ENCODE measurements around the gene DDX17. TPM values are rescaled to one million over a fixed set of nuclear protein-coding genes. Genes with fewer than 3 reads are reported as not detected.

Gene DDX17
- total and polyA plus RNA-seq, 2 of the 4 experiments (the other 2 are of a cell fraction): 240 to 371 TPM

GRCh38 chr22:38451404-38451803 is 54.7 kb downstream of the DDX17 start:
- no peaks in the 10 kb centered on the region for H3K9me1 ChIP-seq (ENCODE audit: insufficient read depth, low read length)
- no peak overlapping the region for H2AFZ ChIP-seq (replicated peaks; ENCODE audit: low read length, poor library complexity)
- dilution Hi-C loops (cut with HindIII; ENCODE audit: low sequenced_read_pairs, unreplicated experiment): no loop called here
- H2BK5ac ChIP-seq (ENCODE audit: low read depth, low read length, poor library complexity, severe bottlenecking): no peak overlapping the region
- BruUV-seq (replicated peaks): no TSS peak
- H3K36me3 ChIP-seq (ENCODE audit: control insufficient read depth, insufficient read depth, low read length): no peaks in the 10 kb centered on the region
- H3K27me3 ChIP-seq (ENCODE audit: control insufficient read depth, insufficient read depth, low read length): peaks cover 78% of the 10 kb centered on the region
- no peak overlapping the region for H4K5ac ChIP-seq (ENCODE audit: low read depth, low read length)
- WGBS, 2 experiments (ENCODE audit: extremely low coverage in 2 of 2, insufficient read length in 1 of 2): 100% methylated on average over 1 of the region's 2 CpGs; no CpG with 5 or more reads in 1 of the 2 experiments
- H4K20me1 ChIP-seq (ENCODE audit: insufficient read depth, low read length): no peaks in the 10 kb centered on the region
- H3K18ac ChIP-seq (ENCODE audit: low read depth, low read length): no peak overlapping the region
- no peak overlapping the region for H2AK5ac ChIP-seq (ENCODE audit: low read depth, low read length)
- no peak overlapping the region for H4K8ac ChIP-seq (ENCODE audit: low read depth in 2 of 2, low read length in 2 of 2)
- H2BK20ac ChIP-seq (ENCODE audit: low read depth, low read length): no peak overlapping the region
- no peak overlapping the region for H3K14ac ChIP-seq (replicated peaks; ENCODE audit: low read depth, low read length)
- H3K79me1 ChIP-seq (ENCODE audit: low read depth in 1 of 2, low read length in 2 of 2): no peaks in the 10 kb centered on the region
- H3K4me2 ChIP-seq (ENCODE audit: low read depth, low read length): no peak overlapping the region
- no peak overlapping the region for H4K91ac ChIP-seq (ENCODE audit: insufficient read depth, low read depth, low read length)
- intact Hi-C loops (cut with micrococcal nuclease): no loop called here
- no peak overlapping the region for H2BK15ac ChIP-seq (ENCODE audit: low read depth, low read length)
- no peaks in the 10 kb centered on the region; the same call in 1 of the 2 replicates for H3K9me3 ChIP-seq (ENCODE audit: control insufficient read depth, insufficient read depth, low read length)
- H2AK9ac ChIP-seq (replicated peaks; ENCODE audit: low read depth, low read length, poor library complexity): no peak overlapping the region
- ATAC-seq (ENCODE audit: low read depth) (no peak), DNase-seq (no peak)
- no peak overlapping the region for H3K23ac ChIP-seq (ENCODE audit: low read depth, low read length)
- no peak overlapping the region for H3K9ac ChIP-seq (ENCODE audit: low read depth, low read length)
- POLR2A ChIA-PET (ENCODE audit: unreplicated experiment): interaction anchor here (0.6 kb wide), 1 partner anchor 51 kb away, joined by 3 read pairs; no protein-coding TSS in a partner anchor
- H2BK120ac ChIP-seq (ENCODE audit: low read depth, low read length): no peak overlapping the region
- CTCF ChIA-PET: no interaction called here
- H3K56ac ChIP-seq (ENCODE audit: extremely low read depth, insufficient read depth, low read length): no peak overlapping the region
- no peak overlapping the region for H3K4me3 ChIP-seq (ENCODE audit: insufficient read depth, low read depth, low read length)
- H3K4ac ChIP-seq (ENCODE audit: low read depth, low read length): no peak overlapping the region
- no peaks in the 10 kb centered on the region; the same call in 1 of the 2 replicates for H3K4me1 ChIP-seq (ENCODE audit: control insufficient read depth, insufficient read depth, low read length)
- TF ChIP-seq BHLHE40 (IDR thresholded peaks at IDR 0.05; ENCODE audit: low read depth, low read length): no peak
- TF ChIP-seq SMC3 (IDR thresholded peaks at IDR 0.05; ENCODE audit: low read depth, low read length): no peak
- TF ChIP-seq POLR2A (IDR thresholded peaks at IDR 0.05; ENCODE audit: low read depth, low read length): no peak
- TF ChIP-seq ELK1 (IDR thresholded peaks at IDR 0.05; ENCODE audit: borderline replicate concordance, low read depth, low read length): no peak
- no peak for TF ChIP-seq USF2 (IDR thresholded peaks at IDR 0.05; ENCODE audit: low read depth, low read length)
- TF ChIP-seq RCOR1 (IDR thresholded peaks at IDR 0.05; ENCODE audit: insufficient replicate concordance, low read length): no peak
- no peak for TF ChIP-seq MXI1 (IDR thresholded peaks at IDR 0.05; ENCODE audit: borderline replicate concordance, low read depth, low read length)
- TF ChIP-seq NFE2L2 (IDR thresholded peaks at IDR 0.05; ENCODE audit: low read depth, low read length): no peak
- no peak for TF ChIP-seq RFX5 (IDR thresholded peaks at IDR 0.05; ENCODE audit: low read depth, low read length)
- TF ChIP-seq FOS (IDR thresholded peaks at IDR 0.05; ENCODE audit: low read depth, low read length): no peak
- TF ChIP-seq CTCF (conservative IDR thresholded peaks at IDR 0.05; ENCODE audit: low read depth, low read length): no peak
- no peak for TF ChIP-seq CHD1 (IDR thresholded peaks at IDR 0.05; ENCODE audit: low read depth, low read length)
- TF ChIP-seq MAFK (IDR thresholded peaks at IDR 0.05; ENCODE audit: low read depth, low read length): no peak
- no peak for TF ChIP-seq CEBPB (IDR thresholded peaks at IDR 0.05; ENCODE audit: low read depth, low read length)
- no peak for TF ChIP-seq RAD21 (IDR thresholded peaks at IDR 0.05; ENCODE audit: low read length)
- no peak for TF ChIP-seq MAZ (IDR thresholded peaks at IDR 0.05; ENCODE audit: borderline replicate concordance, low read depth, low read length)
- H3K27ac ChIP-seq (ENCODE audit: insufficient read depth, low read length): no peak overlapping the region
- in situ Hi-C loops (cut with MboI; ENCODE audit: low sequenced_read_pairs): no loop called here
